HG02642 (cell line): ENCODE data around the gene PGAP1.
A peak's percentile ranks its signal among the peaks of the same experiment; 100 is the strongest.

ENCODE experiments used
- ATAC-seq: cut with Tn5 transposase; IDR thresholded peaks from one replicate; pipeline ENCODE4 v1.9.1; 2021; ENCODE audit warnings: mild to moderate bottlenecking; ENCODE audit not compliant: unreplicated experiment, poor library complexity

The PGAP1 gene

GRCh38 chr2:196954001-196954400 lies 27.5 kb upstream of the PGAP1 start:
- no peak for ATAC-seq

GRCh38 chr2:196952936-196953335 lies 26.4 kb upstream of the PGAP1 start:
- no peak for ATAC-seq

- ATAC-seq: no peak
These were observed 25.5 kb upstream of the PGAP1 start for GRCh38 chr2:196951973-196952372.

- ATAC-seq: no peak
These were observed 22.6 kb upstream of the PGAP1 start for GRCh38 chr2:196949116-196949515.

- ATAC-seq: peak; percentile 94
These were observed 18.1 kb upstream of the PGAP1 start for GRCh38 chr2:196944570-196944969.

GRCh38 chr2:196941398-196942078 lies 15.0 kb upstream of the PGAP1 start:
- no peak for ATAC-seq

GRCh38 chr2:196939371-196939770 lies 12.9 kb upstream of the PGAP1 start:
- ATAC-seq: no peak

- ATAC-seq: no peak
These were observed 8.9 kb upstream of the PGAP1 start for GRCh38 chr2:196935432-196935831.

- no peak for ATAC-seq
These were observed 8.2 kb upstream of the PGAP1 start for GRCh38 chr2:196934672-196935071.

- no peak for ATAC-seq
These were observed 5.0 kb upstream of the PGAP1 start for GRCh38 chr2:196931555-196931954.

GRCh38 chr2:196927376-196928225 lies 1.1 kb upstream of the PGAP1 start:
- ATAC-seq: no peak

- peak; percentile 41 for ATAC-seq
These were observed 542 bp downstream of the PGAP1 start for GRCh38 chr2:196925768-196926561.

- no peak for ATAC-seq
These were observed 1.3 kb downstream of the PGAP1 start for GRCh38 chr2:196925051-196925767.

- ATAC-seq: no peak
These were observed 2.5 kb downstream of the PGAP1 start for GRCh38 chr2:196924051-196924450.

GRCh38 chr2:196918927-196919326 lies 7.6 kb downstream of the PGAP1 start:
- no peak for ATAC-seq

- ATAC-seq: no peak
These were observed 8.7 kb downstream of the PGAP1 start for GRCh38 chr2:196917802-196918201.

- ATAC-seq: peak; percentile 26
These were observed 10.9 kb downstream of the PGAP1 start for GRCh38 chr2:196915507-196916189.

- ATAC-seq: peak; percentile 88
These were observed 11.5 kb downstream of the PGAP1 start for GRCh38 chr2:196914867-196915460.

- ATAC-seq: no peak
These were observed 12.8 kb downstream of the PGAP1 start for GRCh38 chr2:196913691-196914090.
